Loucy (cell line): ENCODE results near the gene SHISA6.

Experiments
- H2AFZ ChIP-seq: fragments of 200-600 bp; sonication (generic); 2 replicates; pipeline ENCODE4 v1.6.0; 2016; ENCODE audit warnings: antibody characterized with exemption, mild to moderate bottlenecking, low read length, moderate library complexity
- H3F3A ChIP-seq: fragments of 200-600 bp; 2 replicates; pipeline ENCODE4 v1.6.0; 2016; ENCODE audit warnings: antibody characterized with exemption, low read depth, mild to moderate bottlenecking
- H3K27me3 ChIP-seq: fragments of 200-600 bp; sonication (generic); 2 replicates; pipeline ENCODE4 v1.6.1; 2014; ENCODE audit warnings: low read length, mild to moderate bottlenecking; ENCODE audit not compliant: insufficient read depth, poor library complexity, severe bottlenecking
- H3K36me3 ChIP-seq: fragments of 200-600 bp; sonication (generic); 2 replicates; pipeline ENCODE4 v1.6.1; 2016; ENCODE audit warnings: low read length; ENCODE audit not compliant: insufficient read depth
- H3K4me1 ChIP-seq: fragments of 200-600 bp; sonication (generic); 2 replicates; pipeline ENCODE4 v1.5.1; 2014; ENCODE audit warnings: low read length, mild to moderate bottlenecking; ENCODE audit not compliant: insufficient read depth, poor library complexity, severe bottlenecking
- H3K4me2 ChIP-seq: fragments of 200-600 bp; sonication (generic); 2 replicates; pipeline ENCODE4 v1.6.0; 2014; ENCODE audit warnings: antibody characterized with exemption, low read length, low read depth, mild to moderate bottlenecking; ENCODE audit not compliant: poor library complexity, severe bottlenecking
- H3K4me3 ChIP-seq: fragments of 200-600 bp; sonication (generic); 2 replicates; pipeline ENCODE4 v1.5.1; 2014; ENCODE audit warnings: low read length, mild to moderate bottlenecking, mixed read lengths; ENCODE audit not compliant: poor library complexity, severe bottlenecking
- H3K79me2 ChIP-seq: fragments of 200-600 bp; sonication (generic); 2 replicates; pipeline ENCODE4 v1.6.1; 2014; ENCODE audit warnings: low read length; ENCODE audit not compliant: insufficient read depth
- H3K9ac ChIP-seq: fragments of 200-600 bp; sonication (generic); 2 replicates; pipeline ENCODE4 v1.6.0; 2014; ENCODE audit warnings: mild to moderate bottlenecking, low read depth, low read length, moderate library complexity; ENCODE audit not compliant: poor library complexity, severe bottlenecking
- H3K9me2 ChIP-seq: fragments of 200-600 bp; sonication (generic); replicated peaks from 2 replicates; pipeline ENCODE4 v1.6.1; 2016; ENCODE audit warnings: low read depth, low read length, mixed read lengths
- H3K9me3 ChIP-seq: fragments of 200-600 bp; sonication (generic); 2 replicates; pipeline ENCODE4 v1.6.1; 2014; ENCODE audit warnings: mild to moderate bottlenecking, antibody characterized with exemption, low read length, low read depth; ENCODE audit not compliant: insufficient read depth
- H4K20me1 ChIP-seq: fragments of 200-600 bp; sonication (generic); 2 replicates; pipeline ENCODE4 v1.6.0; 2014; ENCODE audit warnings: antibody characterized with exemption, low read length, mild to moderate bottlenecking; ENCODE audit not compliant: insufficient read depth, poor library complexity, severe bottlenecking
- CTCF ChIP-seq: fragments of 200-600 bp; sonication (generic); conservative IDR thresholded peaks from 2 replicates; pipeline ENCODE4 v1.5.1; 2014; ENCODE audit warnings: mild to moderate bottlenecking, antibody characterized with exemption, low read length
- EZH2phosphoT487 ChIP-seq: fragments of 200-600 bp; IDR thresholded peaks from 2 replicates; pipeline ENCODE4 v1.6.1; 2018; ENCODE audit warnings: antibody characterized with exemption, mild to moderate bottlenecking, moderate library complexity, borderline replicate concordance

Gene SHISA6

GRCh38 chr17:11272191-11272590 is 31.2 kb downstream of the SHISA6 start:
- no peak for TF ChIP-seq CTCF
- no peak for TF ChIP-seq EZH2phosphoT487
- peaks cover 24% of the 10 kb centered on the region for H3K9me3 ChIP-seq
- H3K27me3 ChIP-seq, result no peaks in the 10 kb centered on the region
- H3K36me3 ChIP-seq, result no peaks in the 10 kb centered on the region
- no peak overlapping the region for H3K4me2 ChIP-seq
- no peaks in the 10 kb centered on the region for H3F3A ChIP-seq
- H3K4me1 ChIP-seq, result no peaks in the 10 kb centered on the region
- H3K79me2 ChIP-seq, result no peaks in the 10 kb centered on the region
- H3K4me3 ChIP-seq, result no peak overlapping the region
- H4K20me1 ChIP-seq, result no peaks in the 10 kb centered on the region
- H3K9me2 ChIP-seq, result no peaks in the 10 kb centered on the region
- no peak overlapping the region for H3K9ac ChIP-seq
- H2AFZ ChIP-seq, result no peak overlapping the region

- Histone ChIP-seq H3K9me2 (no peaks in the 10 kb centered on the region), H3K27me3 (no peaks in the 10 kb centered on the region), H3K79me2 (no peaks in the 10 kb centered on the region), H3K4me3 (no peak overlapping the region), H3K9me3 (peaks cover 24% of the 10 kb centered on the region), H3K4me1 (no peaks in the 10 kb centered on the region), H3K9ac (no peak overlapping the region), H2AFZ (no peak overlapping the region), H3K4me2 (no peak overlapping the region), H3K36me3 (no peaks in the 10 kb centered on the region), H4K20me1 (no peaks in the 10 kb centered on the region), H3F3A (no peaks in the 10 kb centered on the region)
- no peak for TF ChIP-seq CTCF
- TF ChIP-seq EZH2phosphoT487, result no peak
These were observed 32.6 kb downstream of the SHISA6 start for GRCh38 chr17:11273596-11273995.

GRCh38 chr17:11274106-11274505 is 33.1 kb downstream of the SHISA6 start:
- no peaks in the 10 kb centered on the region for H3K79me2 ChIP-seq
- no peak overlapping the region for H3K9ac ChIP-seq
- no peaks in the 10 kb centered on the region for H3F3A ChIP-seq
- TF ChIP-seq EZH2phosphoT487, result no peak
- no peak for TF ChIP-seq CTCF
- peaks cover 24% of the 10 kb centered on the region for H3K9me3 ChIP-seq
- H3K4me1 ChIP-seq, result no peaks in the 10 kb centered on the region
- H3K9me2 ChIP-seq, result no peaks in the 10 kb centered on the region
- H3K27me3 ChIP-seq, result no peaks in the 10 kb centered on the region
- H3K4me3 ChIP-seq, result no peak overlapping the region
- no peak overlapping the region for H3K4me2 ChIP-seq
- H3K36me3 ChIP-seq, result no peaks in the 10 kb centered on the region
- H2AFZ ChIP-seq, result no peak overlapping the region
- H4K20me1 ChIP-seq, result no peaks in the 10 kb centered on the region
